Lower lobe of right lung (tissue), 2 donors: Measurements from ENCODE around the gene SBSN. TPM values are rescaled to one million over a fixed set of nuclear protein-coding genes. Genes with fewer than 3 reads are reported as not detected.
"Not testable (repeated sequence)": the region's sequence is repeated elsewhere in the genome, so short reads cannot be mapped to it uniquely, and the experiment has no call there.

ENCODE experiments used
- ATAC-seq, 2 donors: fragments of 200-7000 bp; cut with Tn5 transposase; one replicate each; pipeline ENCODE4 v1.9.1; 2020 to 2022; ENCODE audit warnings: mild to moderate bottlenecking in 2 of 2, moderate library complexity in 2 of 2
- DNase-seq: peaks from one replicate; pipeline ENCODE4 v3.0.0-alpha.2; 2020
- H3K27ac ChIP-seq: fragments of 200-600 bp; one replicate; pipeline ENCODE4 v1.8.0; 2022
- H3K27me3 ChIP-seq: fragments of 200-600 bp; one replicate; pipeline ENCODE4 v1.8.0; 2022; ENCODE audit warnings: low read depth
- H3K36me3 ChIP-seq: fragments of 200-600 bp; one replicate; pipeline ENCODE4 v1.8.0; 2022; ENCODE audit warnings: mild to moderate bottlenecking
- H3K4me1 ChIP-seq: fragments of 200-600 bp; one replicate; pipeline ENCODE4 v1.8.0; 2022
- H3K4me3 ChIP-seq: fragments of 200-600 bp; one replicate; pipeline ENCODE4 v1.8.0; 2022; ENCODE audit warnings: mild to moderate bottlenecking
- H3K9me3 ChIP-seq: fragments of 200-600 bp; one replicate; pipeline ENCODE4 v1.8.0; 2022
- CTCF ChIP-seq: fragments of 200-600 bp; IDR thresholded peaks from one replicate; pipeline ENCODE4 v1.8.0; 2022; ENCODE audit warnings: antibody characterized with exemption, mild to moderate bottlenecking
- intact Hi-C: fragments of 100-400 bp; cut with DNase I; formaldehyde crosslinking; loops from one replicate; pipeline ENCODE4 v1.11.0; 2022
- total RNA-seq: library from RNA; stranded (reverse); fragmentation: NEBNext Ultra II Directional; extraction: Animal tissue kit (Norgen Biotek cat#: 25700); gene quantifications from one replicate; pipeline ENCODE4 v1.2.1, GENCODE V29; 2021
- donor health status: DM: no; HTN: yes; CAD: no; lungs with severe emphysema.

The SBSN gene
- total RNA-seq, 1 donor from 2014 or later: not detected

DNA sequence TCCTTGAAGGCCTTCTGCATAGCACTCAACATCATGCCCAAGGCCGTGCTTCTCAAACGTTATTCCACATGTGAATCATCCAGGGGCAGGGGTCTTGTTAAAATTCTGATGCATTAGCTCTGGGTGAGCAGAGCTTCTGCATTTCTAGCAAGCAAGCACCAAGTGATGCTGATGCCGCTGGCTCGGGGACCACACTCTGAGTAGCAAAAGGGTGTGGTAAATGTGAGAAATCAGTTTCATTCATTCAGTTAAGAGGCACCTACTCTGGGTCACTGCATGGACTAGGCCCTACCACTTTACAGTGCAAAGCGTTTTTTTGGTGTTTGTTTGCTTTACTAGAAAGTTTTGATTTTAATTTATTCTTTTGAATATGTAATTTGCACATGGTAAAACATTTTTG, 45.0 kb downstream of the SBSN start:
- no peak for ATAC-seq
- Histone ChIP-seq H3K36me3 (no peaks in the 10 kb centered on the region), H3K27me3 (no peaks in the 10 kb centered on the region), H3K9me3 (no peaks in the 10 kb centered on the region), H3K4me3 (no peak overlapping the region), H3K27ac (no peak overlapping the region), H3K4me1 (no peaks in the 10 kb centered on the region)
- intact Hi-C loops: no loop called here
- TF ChIP-seq CTCF: no peak
- no peak for DNase-seq

- Histone ChIP-seq H3K27ac (no peak overlapping the region), H3K4me1 (no peaks in the 10 kb centered on the region), H3K9me3 (no peaks in the 10 kb centered on the region), H3K4me3 (no peak overlapping the region), H3K27me3 (no peaks in the 10 kb centered on the region), H3K36me3 (no peaks in the 10 kb centered on the region)
- no peak for TF ChIP-seq CTCF
- DNase-seq (no peak), ATAC-seq (no peak)
- intact Hi-C loops: no loop called here
Observed at GRCh38 chr19:35478794-35479677, 49.1 kb downstream of the SBSN start.

- no peaks in the 10 kb centered on the region for H3K4me1 ChIP-seq
- no peak for DNase-seq
- H3K27ac ChIP-seq: no peak overlapping the region
- H3K36me3 ChIP-seq: no peaks in the 10 kb centered on the region
- H3K27me3 ChIP-seq: no peaks in the 10 kb centered on the region
- TF ChIP-seq CTCF: no peak
- intact Hi-C loops: no loop called here
- H3K4me3 ChIP-seq: no peak overlapping the region
- no peaks in the 10 kb centered on the region for H3K9me3 ChIP-seq
- ATAC-seq: no peak
Observed at GRCh38 chr19:35476149-35476548, 52.0 kb downstream of the SBSN start.

DNA sequence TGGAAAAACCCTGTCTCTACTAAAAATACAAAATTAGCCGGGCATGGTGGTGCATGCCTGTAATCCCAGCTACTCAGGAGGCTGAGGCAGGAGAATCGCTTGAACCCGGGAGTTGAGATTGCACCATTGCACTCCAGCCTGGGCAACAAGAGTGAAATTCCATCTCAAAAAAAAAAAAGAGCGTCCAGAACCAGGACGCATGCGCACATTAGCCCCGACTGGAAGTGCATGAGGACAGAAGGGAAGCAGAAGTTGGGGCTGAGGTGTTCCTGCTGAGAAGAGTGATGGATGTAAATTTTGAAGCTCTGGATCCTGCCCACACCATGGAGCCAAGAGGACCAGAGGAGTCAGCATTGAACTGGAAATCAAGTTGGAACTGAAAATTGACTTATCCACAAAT, 53.5 kb downstream of the SBSN start:
- H3K4me1 ChIP-seq, H3K27ac ChIP-seq, DNase-seq, H3K27me3 ChIP-seq, intact Hi-C loops, H3K9me3 ChIP-seq, ATAC-seq, H3K4me3 ChIP-seq, H3K36me3 ChIP-seq: not testable (repeated sequence)

DNA sequence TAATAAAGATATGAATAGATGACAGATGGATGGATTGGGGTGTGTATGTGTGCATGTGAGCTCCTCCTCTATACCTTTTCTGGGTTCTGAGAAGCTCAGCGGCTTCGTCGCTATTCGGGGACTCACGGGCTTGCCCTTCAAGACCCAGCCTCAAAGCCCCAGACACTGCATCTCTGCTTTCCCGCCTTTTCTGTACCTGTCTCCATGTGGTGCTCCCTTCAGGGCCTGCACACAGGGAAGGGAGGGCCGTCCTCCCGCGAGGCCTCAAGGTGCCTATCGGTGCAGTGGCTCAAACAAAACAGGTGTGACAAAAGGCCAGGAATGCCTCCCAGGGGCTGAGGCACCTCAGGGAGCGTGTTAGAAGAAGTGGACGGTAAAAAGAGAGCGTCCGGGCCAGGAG, 54.0 kb downstream of the SBSN start:
- no peak overlapping the region for H3K27ac ChIP-seq
- H3K4me1 ChIP-seq: no peaks in the 10 kb centered on the region
- ATAC-seq: no peak
- H3K27me3 ChIP-seq: no peaks in the 10 kb centered on the region
- no peaks in the 10 kb centered on the region for H3K36me3 ChIP-seq
- no peaks in the 10 kb centered on the region for H3K9me3 ChIP-seq
- H3K4me3 ChIP-seq: no peak overlapping the region
- intact Hi-C loops: no loop called here
- no peak for DNase-seq
- TF ChIP-seq CTCF: no peak

Other genes starting within 250 kb of the SBSN start
- gene HAMP, start 245.8 kb downstream of the SBSN start, total RNA-seq: not detected
- not detected for gene MAG, start 236.2 kb downstream of the SBSN start, total RNA-seq
- gene CD22, start 199.1 kb downstream of the SBSN start, total RNA-seq: 19.1 TPM
- gene FFAR1, start 180.4 kb downstream of the SBSN start, total RNA-seq: not detected
- gene FFAR3, start 169.9 kb downstream of the SBSN start, total RNA-seq: not detected
- not detected for gene GPR42, start 157.2 kb downstream of the SBSN start, total RNA-seq
- gene FFAR2, start 80.1 kb downstream of the SBSN start, total RNA-seq: 4.7 TPM
- gene KRTDAP, start 37.8 kb downstream of the SBSN start, total RNA-seq: 0.89 TPM
- 70.7 TPM for gene DMKN, start 14.7 kb downstream of the SBSN start, total RNA-seq
- not detected for gene GAPDHS, start 5.1 kb upstream of the SBSN start, total RNA-seq
- gene TMEM147, start 17.3 kb upstream of the SBSN start, total RNA-seq: 81.6 TPM
- not detected for gene ATP4A, start 35.3 kb upstream of the SBSN start, total RNA-seq
- not detected for gene PMIS2, start 57.9 kb upstream of the SBSN start, total RNA-seq
- gene HAUS5, start 84.4 kb upstream of the SBSN start, total RNA-seq: 9.1 TPM
- 56.1 TPM for gene RBM42, start 100.7 kb upstream of the SBSN start, total RNA-seq
- 1.1 TPM for gene ETV2, start 113.4 kb upstream of the SBSN start, total RNA-seq
- gene COX6B1, start 120.0 kb upstream of the SBSN start, total RNA-seq: 267 TPM
- not detected for gene UPK1A, start 138.2 kb upstream of the SBSN start, total RNA-seq
- 0.21 TPM for gene ZBTB32, start 176.2 kb upstream of the SBSN start, total RNA-seq
- gene KMT2B, start 189.7 kb upstream of the SBSN start, total RNA-seq: 37.2 TPM
- 17.1 TPM for gene IGFLR1, start 214.1 kb upstream of the SBSN start, total RNA-seq
- gene U2AF1L4, start 217.1 kb upstream of the SBSN start, total RNA-seq: 20.3 TPM
- gene PSENEN, start 217.3 kb upstream of the SBSN start, total RNA-seq: 60.0 TPM
- 7.2 TPM for gene LIN37, start 220.3 kb upstream of the SBSN start, total RNA-seq
- gene HSPB6, start 228.7 kb upstream of the SBSN start, total RNA-seq: 29.4 TPM
- gene PROSER3, start 229.9 kb upstream of the SBSN start, total RNA-seq: 20.8 TPM
- gene ARHGAP33, start 247.3 kb upstream of the SBSN start, total RNA-seq: 13.1 TPM